ENCODE data around the gene CIC. TPM values are rescaled to one million over a fixed set of nuclear protein-coding genes. Genes with fewer than 3 reads are reported as not detected.

Gene CIC
- total and polyA plus RNA-seq, 9 of the 15 experiments (the other 6 are each of a cell fraction or from before 2014, with no cell fraction given): 0.07 to 44.7 (median 8.6) TPM

GRCh38 chr19:42254850-42255765, 13.9 kb upstream of the CIC start, which contains the start of gene ERF:
Gene ERF, minus strand, starts transcription at chr19:42255128. Its CDS starts 129 bp downstream, at chr19:42254999.
- ChIA-PET POLR2A (interaction anchor here (0.6 to 1.2 kb wide), 2 partner anchors 8 to 20 kb away, joined by 3 read pairs; no protein-coding TSS in a partner anchor), CTCF (ENCODE audit: low intra/inter-chr PET ratio) (no interaction called here)
- Histone ChIP-seq H3K27ac (ENCODE audit: extremely low read depth, low read depth, low read length) (peak within 1 kb of the TSS; percentile 96), H3K36me3 (ENCODE audit: control insufficient read depth, insufficient read depth, low read length) (peaks cover 24% of the 10 kb centered on the region; the same call in 2 of the 3 replicates), H3K9me3 (replicated peaks; ENCODE audit: control insufficient read depth, insufficient read depth, low read depth, low read length) (no peaks in the 10 kb centered on the region), H3K27me3 (ENCODE audit: control insufficient read depth in 2 of 2, insufficient read depth in 2 of 2, low read length in 2 of 2) (no peaks in the 10 kb centered on the region), H4K20me1 (replicated peaks; ENCODE audit: control insufficient read depth, insufficient read depth, low read length) (peaks cover 10% of the 10 kb centered on the region; the same call in 1 of the 2 replicates), H3K9ac (ENCODE audit: insufficient read depth in 1 of 2, low read depth in 2 of 2, low read length in 2 of 2) (peak within 1 kb of the TSS; percentile 91 to 95), H3K4me1 (replicated peaks in 1 of 2; ENCODE audit: control insufficient read depth in 2 of 2, insufficient read depth in 2 of 2, low read length in 2 of 2) (peaks cover 19 to 59% of the 10 kb centered on the region in 2 experiments), H3K79me2 (ENCODE audit: control insufficient read depth, insufficient read depth, low read length) (peaks cover 47% of the 10 kb centered on the region), H2AFZ (ENCODE audit: low read depth, low read length) (peak within 1 kb of the TSS; percentile 81), H3K9me1 (ENCODE audit: control insufficient read depth, insufficient read depth, low read length) (peaks cover 7% of the 10 kb centered on the region), H3K4me2 (ENCODE audit: insufficient read depth, low read length) (peak within 1 kb of the TSS; percentile 83), H3K4me3 (peak within 1 kb of the TSS; percentile 98)
- intact Hi-C loops (cut with micrococcal nuclease) (loop anchor here (2.0 kb wide), 1 partner anchor 14 kb away; the partner anchor contains the start of gene CIC), in situ Hi-C loops (cut with MboI) (no loop called here)
- no TSS peak for BruUV-seq (replicated peaks)
- WGBS (ENCODE audit: insufficient coverage, low coverage, missing lambda C conversion rate): under 1% methylated on average over 15 of the region's 75 CpGs
- FAIRE-seq (peak; percentile 44), DNase-seq (ENCODE audit: extremely low read depth in 1 of 4, low spot score in 3 of 4) (peak; percentile 91 to 96 (median 94)), ATAC-seq (peak; percentile 74)
- no peak for TF ChIP-seq ZNF3 (CRISPR knock-in tag; IDR thresholded peaks at IDR 0.05)
- peak; percentile 80 for TF ChIP-seq TBP (optimal IDR thresholded peaks at IDR 0.05; ENCODE audit: low read depth, low read length)
- TF ChIP-seq ZBED1 (IDR thresholded peaks at IDR 0.05): peak; percentile 69; the same call in 1 of the 2 replicates
- no peak for TF ChIP-seq KDM1A (IDR thresholded peaks at IDR 0.05)
- no peak for TF ChIP-seq ELK1 (CRISPR knock-in tag; IDR thresholded peaks at IDR 0.05)
- 0 out of 2 replicates have a peak, but pooled peaks have one; percentile 22 for TF ChIP-seq GABPA (tag; conservative IDR thresholded peaks at IDR 0.05; ENCODE audit: low read depth)
- TF ChIP-seq CBFA2T2 (conservative IDR thresholded peaks at IDR 0.05): no peak
- TF ChIP-seq ZNF384 (IDR thresholded peaks at IDR 0.05; ENCODE audit: low read depth, low read length): no peak
- no peak for TF ChIP-seq ZC3H4 (CRISPR knock-in tag; IDR thresholded peaks at IDR 0.05; ENCODE audit: borderline replicate concordance)
- TF ChIP-seq NONO (IDR thresholded peaks at IDR 0.05; ENCODE audit: low read depth in 2 of 2, low read length in 1 of 2): peak; percentile 80 to 82
- no peak for TF ChIP-seq ZNF121 (CRISPR knock-in tag; conservative IDR thresholded peaks at IDR 0.05)
- peak; percentile 45 for TF ChIP-seq SP2 (IDR thresholded peaks at IDR 0.05; ENCODE audit: extremely low read depth, low read depth, low read length, poor library complexity, severe bottlenecking)
- no peak for TF ChIP-seq ETS2 (tag; IDR thresholded peaks at IDR 0.05; ENCODE audit: borderline replicate concordance, poor library complexity, severe bottlenecking)
- TF ChIP-seq CBFB (CRISPR knock-in tag; IDR thresholded peaks at IDR 0.05): no peak
- no peak for TF ChIP-seq XRCC3 (IDR thresholded peaks at IDR 0.05)
- TF ChIP-seq SOX6 (IDR thresholded peaks at IDR 0.05): peak; percentile 16; the same call in 1 of the 2 replicates
- TF ChIP-seq DIDO1 (tag; IDR thresholded peaks at IDR 0.05; ENCODE audit: low read depth): no peak
- TF ChIP-seq, protein P1, sequence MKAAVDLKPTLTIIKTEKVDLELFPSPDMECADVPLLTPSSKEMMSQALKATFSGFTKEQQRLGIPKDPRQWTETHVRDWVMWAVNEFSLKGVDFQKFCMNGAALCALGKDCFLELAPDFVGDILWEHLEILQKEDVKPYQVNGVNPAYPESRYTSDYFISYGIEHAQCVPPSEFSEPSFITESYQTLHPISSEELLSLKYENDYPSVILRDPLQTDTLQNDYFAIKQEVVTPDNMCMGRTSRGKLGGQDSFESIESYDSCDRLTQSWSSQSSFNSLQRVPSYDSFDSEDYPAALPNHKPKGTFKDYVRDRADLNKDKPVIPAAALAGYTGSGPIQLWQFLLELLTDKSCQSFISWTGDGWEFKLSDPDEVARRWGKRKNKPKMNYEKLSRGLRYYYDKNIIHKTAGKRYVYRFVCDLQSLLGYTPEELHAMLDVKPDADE (conservative IDR thresholded peaks at IDR 0.05; ENCODE audit: control insufficient read depth, low read depth, low read length): peak; percentile 63; the same call in 1 of the 2 replicates
